ENCODE results near the gene SLC6A11. TPM values are rescaled to one million over a fixed set of nuclear protein-coding genes. Genes with fewer than 3 reads are reported as not detected.
A peak's percentile ranks its signal among the peaks of the same experiment; 100 is the strongest.

Gene SLC6A11
- total RNA-seq, 1 donor = not detected

DNA sequence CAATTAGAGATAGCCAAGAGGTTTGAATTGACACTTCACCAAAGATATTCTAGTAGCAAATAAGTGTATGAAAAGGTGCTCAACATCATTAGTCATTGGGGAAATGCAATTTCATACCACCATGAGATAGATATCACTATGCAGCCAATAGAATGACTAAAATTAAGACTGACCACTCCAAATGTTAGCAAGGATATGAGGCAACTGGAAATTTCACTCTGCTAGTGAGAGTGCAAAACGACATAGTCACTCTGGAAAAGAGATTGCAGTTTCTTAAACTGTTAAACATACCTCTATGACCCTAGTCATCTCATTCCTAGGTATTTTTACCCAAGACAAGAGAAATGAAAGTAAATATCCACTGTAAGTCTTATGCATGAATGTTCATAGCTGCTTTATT lies 27.6 kb upstream of the SLC6A11 start:
- H3K4me3 ChIP-seq (ENCODE audit: low read depth, low read length) = no peak overlapping the region
- no peak for DNase-seq (ENCODE audit: low read depth)
- TF ChIP-seq, protein P1, sequence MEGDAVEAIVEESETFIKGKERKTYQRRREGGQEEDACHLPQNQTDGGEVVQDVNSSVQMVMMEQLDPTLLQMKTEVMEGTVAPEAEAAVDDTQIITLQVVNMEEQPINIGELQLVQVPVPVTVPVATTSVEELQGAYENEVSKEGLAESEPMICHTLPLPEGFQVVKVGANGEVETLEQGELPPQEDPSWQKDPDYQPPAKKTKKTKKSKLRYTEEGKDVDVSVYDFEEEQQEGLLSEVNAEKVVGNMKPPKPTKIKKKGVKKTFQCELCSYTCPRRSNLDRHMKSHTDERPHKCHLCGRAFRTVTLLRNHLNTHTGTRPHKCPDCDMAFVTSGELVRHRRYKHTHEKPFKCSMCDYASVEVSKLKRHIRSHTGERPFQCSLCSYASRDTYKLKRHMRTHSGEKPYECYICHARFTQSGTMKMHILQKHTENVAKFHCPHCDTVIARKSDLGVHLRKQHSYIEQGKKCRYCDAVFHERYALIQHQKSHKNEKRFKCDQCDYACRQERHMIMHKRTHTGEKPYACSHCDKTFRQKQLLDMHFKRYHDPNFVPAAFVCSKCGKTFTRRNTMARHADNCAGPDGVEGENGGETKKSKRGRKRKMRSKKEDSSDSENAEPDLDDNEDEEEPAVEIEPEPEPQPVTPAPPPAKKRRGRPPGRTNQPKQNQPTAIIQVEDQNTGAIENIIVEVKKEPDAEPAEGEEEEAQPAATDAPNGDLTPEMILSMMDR (IDR thresholded peaks at IDR 0.05; ENCODE audit: insufficient read depth, low read depth, low read length) = no peak

DNA sequence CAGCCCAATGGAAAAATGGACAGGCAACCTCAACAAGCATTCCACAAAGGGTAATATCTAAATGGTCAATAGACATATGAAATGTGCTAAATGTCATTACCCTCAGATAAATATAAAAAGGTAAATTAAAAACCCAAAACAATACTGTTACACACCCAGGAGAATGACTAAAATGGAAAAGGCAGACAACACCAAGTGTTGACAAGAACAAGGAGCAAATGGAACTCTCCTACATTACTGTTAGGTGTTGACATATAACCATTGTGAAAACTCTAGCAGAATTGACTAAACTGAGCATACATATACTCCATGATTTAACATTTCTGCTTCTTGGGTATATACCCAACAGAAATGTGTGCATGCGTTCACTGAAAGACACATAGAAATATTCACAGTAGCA lies 25.3 kb upstream of the SLC6A11 start:
- TF ChIP-seq, protein P1 (IDR thresholded peaks at IDR 0.05; ENCODE audit: insufficient read depth, low read depth, low read length) = no peak

DNA sequence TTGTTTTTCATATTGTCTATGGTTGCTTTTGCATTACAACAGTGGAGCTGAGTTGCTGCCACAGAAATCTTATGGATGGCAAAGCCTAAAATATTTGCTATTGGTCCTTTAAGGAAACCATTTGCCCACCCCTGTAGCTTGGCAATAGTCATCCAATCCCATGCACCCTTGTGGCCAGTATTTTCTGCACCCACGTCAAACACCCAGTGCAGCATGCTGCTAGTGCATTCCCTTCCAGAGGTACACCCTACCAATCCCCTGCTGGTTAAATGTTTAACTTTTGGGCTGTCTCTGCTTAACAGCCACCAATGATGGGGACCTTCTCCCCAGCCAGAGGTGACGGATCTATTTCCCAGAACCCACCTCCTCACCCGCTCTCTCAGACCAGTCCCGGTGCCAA lies 23.8 kb upstream of the SLC6A11 start:
- DNase-seq (ENCODE audit: low read depth) = no peak
- TF ChIP-seq, protein P1 (IDR thresholded peaks at IDR 0.05; ENCODE audit: insufficient read depth, low read depth, low read length) = no peak
- no peak overlapping the region for H3K4me3 ChIP-seq (ENCODE audit: low read depth, low read length)

More for the DNA sequence above, 25.3 kb upstream of the SLC6A11 start:
- no peak for DNase-seq (ENCODE audit: low read depth)
- no peak overlapping the region for H3K4me3 ChIP-seq (ENCODE audit: low read depth, low read length)

DNA sequence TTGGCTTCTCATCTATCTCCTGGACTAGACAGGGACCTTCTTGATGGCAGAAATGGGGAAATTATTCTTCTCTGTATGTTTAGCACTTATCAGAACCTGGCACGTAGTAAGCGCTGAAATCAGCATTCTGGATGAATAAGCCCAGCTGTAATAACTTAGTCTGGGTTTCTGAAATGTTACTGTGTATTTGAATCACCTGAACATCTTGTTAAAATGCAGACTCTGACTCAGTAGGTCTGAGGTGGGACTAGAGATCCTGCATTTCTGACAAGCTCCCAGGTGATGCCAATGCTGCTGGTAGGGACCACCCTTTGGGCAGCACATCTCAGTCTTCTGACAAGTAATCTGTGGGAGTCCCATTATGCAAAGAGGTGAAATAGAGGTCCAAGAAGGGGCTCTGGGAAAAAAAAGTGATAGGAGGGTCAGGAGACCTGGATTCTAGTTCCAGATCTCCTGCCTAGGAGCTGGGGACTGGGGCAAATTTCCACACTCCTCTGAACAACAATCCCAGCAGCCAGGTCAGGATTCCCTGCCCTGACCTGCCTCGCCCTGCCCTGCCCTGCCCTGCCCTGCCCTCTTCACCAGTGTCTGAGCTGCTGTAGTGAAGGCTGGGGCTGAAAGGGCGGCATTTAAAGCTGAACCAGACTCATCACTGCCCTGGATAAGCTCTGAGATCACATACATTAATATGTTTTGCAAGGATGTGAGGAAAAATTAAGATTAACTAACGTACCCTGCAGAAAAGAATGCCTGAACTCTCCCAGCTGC lies 17.2 kb upstream of the SLC6A11 start:
- H3K4me3 ChIP-seq (ENCODE audit: low read depth, low read length) = no peak overlapping the region
- TF ChIP-seq, protein P1 (IDR thresholded peaks at IDR 0.05; ENCODE audit: insufficient read depth, low read depth, low read length) = no peak
- no peak for DNase-seq (ENCODE audit: low read depth)

DNA sequence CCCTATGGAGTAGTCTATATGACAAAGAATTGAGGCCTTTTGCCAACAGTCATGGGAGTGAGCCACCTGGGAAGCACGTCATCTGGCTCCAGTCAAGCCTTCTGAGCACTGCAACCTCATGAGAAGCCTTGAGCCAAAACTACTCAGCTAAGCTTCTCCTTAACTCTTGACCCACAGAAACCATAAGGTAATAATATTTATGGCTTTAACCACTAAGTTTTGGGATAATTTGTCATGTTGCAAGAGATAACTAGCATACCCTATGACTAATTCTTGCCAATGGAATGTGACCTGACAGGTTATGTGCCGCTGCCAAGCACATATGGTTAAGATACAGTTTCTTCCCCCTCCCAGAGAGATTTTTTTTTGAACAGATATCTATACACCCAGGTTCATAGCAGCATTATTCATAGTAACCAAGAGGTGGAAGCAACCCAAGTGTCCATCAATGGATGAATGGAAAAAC lies 11.8 kb upstream of the SLC6A11 start:
- TF ChIP-seq, protein P1 (IDR thresholded peaks at IDR 0.05; ENCODE audit: insufficient read depth, low read depth, low read length) = no peak
- peak; percentile 2 for DNase-seq (ENCODE audit: low read depth)
- no peak overlapping the region for H3K4me3 ChIP-seq (ENCODE audit: low read depth, low read length)

DNA sequence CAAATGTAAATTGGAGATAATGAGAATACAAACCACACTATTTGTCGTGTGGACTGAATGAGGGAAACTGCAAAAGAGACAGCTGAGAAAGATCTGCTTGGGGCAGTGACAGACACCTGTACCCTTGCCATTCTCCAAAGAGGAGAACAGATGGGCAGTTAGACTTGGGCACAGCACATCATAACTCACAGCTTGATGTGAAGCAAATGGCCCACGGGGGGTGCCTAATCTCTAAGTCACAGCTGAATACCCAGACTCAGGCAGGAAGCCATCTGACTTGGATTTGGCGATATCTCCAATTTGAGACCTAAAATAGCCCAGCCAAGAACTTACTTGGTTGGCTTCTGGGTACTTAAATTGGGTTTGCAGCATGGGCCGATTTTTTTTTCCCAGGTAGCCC lies 10.0 kb upstream of the SLC6A11 start:
- TF ChIP-seq, protein P1 (IDR thresholded peaks at IDR 0.05; ENCODE audit: insufficient read depth, low read depth, low read length) = no peak
- DNase-seq (ENCODE audit: low read depth) = no peak
- H3K4me3 ChIP-seq (ENCODE audit: low read depth, low read length) = no peak overlapping the region

Data from fibroblast of villous mesenchyme (primary cell).